H9 (cell line): Measurements from ENCODE around the gene SDK2. TPM values are rescaled to one million over a fixed set of nuclear protein-coding genes. Genes with fewer than 3 reads are reported as not detected.

Experiments used
- DNase-seq: peaks from one replicate; pipeline ENCODE4 v3.0.0-alpha.2; 2017
- H2AFZ ChIP-seq: one replicate; pipeline ENCODE4 v1.6.1; 2013; ENCODE audit warnings: mild to moderate bottlenecking, low read length, control low read depth, moderate library complexity
- H2AK5ac ChIP-seq: 2 replicates; pipeline ENCODE4 v1.6.1; 2013; ENCODE audit warnings: low read length, control low read depth, mixed read lengths; ENCODE audit not compliant: insufficient read length
- H2BK120ac ChIP-seq: one replicate; pipeline ENCODE4 v1.6.1; 2013; ENCODE audit warnings: low read depth, mild to moderate bottlenecking, low read length, control low read depth, inconsistent platforms; ENCODE audit not compliant: poor library complexity, severe bottlenecking
- H2BK12ac ChIP-seq: 2 replicates; pipeline ENCODE4 v1.6.1; 2013; ENCODE audit warnings: low read length, control low read depth, mixed read lengths, low read depth; ENCODE audit not compliant: insufficient read length
- H2BK15ac ChIP-seq: 2 replicates; pipeline ENCODE4 v1.6.1; 2013; ENCODE audit warnings: low read depth, low read length, control low read depth
- H2BK20ac ChIP-seq: one replicate; pipeline ENCODE4 v1.6.1; 2013; ENCODE audit warnings: low read depth, mild to moderate bottlenecking, low read length, control low read depth, inconsistent platforms; ENCODE audit not compliant: poor library complexity, severe bottlenecking
- H2BK5ac ChIP-seq: 2 replicates; pipeline ENCODE4 v1.6.1; 2013; ENCODE audit warnings: low read length, control low read depth, mixed read lengths; ENCODE audit not compliant: insufficient read length
- H3K14ac ChIP-seq: 2 replicates; pipeline ENCODE4 v1.6.1; 2013; ENCODE audit warnings: low read length, control low read depth; ENCODE audit not compliant: insufficient read depth
- H3K18ac ChIP-seq: 2 replicates; pipeline ENCODE4 v1.6.1; 2013; ENCODE audit warnings: low read depth, mild to moderate bottlenecking, mixed read lengths, low read length, control low read depth; ENCODE audit not compliant: insufficient read length
- H3K23ac ChIP-seq: 2 replicates; pipeline ENCODE4 v1.6.1; 2013; ENCODE audit warnings: low read length, control low read depth, mixed read lengths, low read depth; ENCODE audit not compliant: insufficient read length
- H3K23me2 ChIP-seq: 2 replicates; pipeline ENCODE4 v1.6.1; 2013; ENCODE audit warnings: low read depth, mild to moderate bottlenecking, mixed read lengths, low read length, control low read depth; ENCODE audit not compliant: insufficient read length, poor library complexity, severe bottlenecking
- H3K27ac ChIP-seq: 2 replicates; pipeline ENCODE4 v1.5.1; 2013; ENCODE audit warnings: low read length, control low read depth, mixed read lengths, low read depth; ENCODE audit not compliant: insufficient read length
- H3K27me3 ChIP-seq: 2 replicates; pipeline ENCODE4 v1.6.1; 2013; ENCODE audit warnings: low read length, control low read depth, inconsistent platforms; ENCODE audit not compliant: insufficient read depth
- H3K4ac ChIP-seq: 2 replicates; pipeline ENCODE4 v1.6.1; 2013; ENCODE audit warnings: low read depth, mild to moderate bottlenecking, control low read depth, inconsistent platforms, low read length, moderate library complexity
- H3K4me1 ChIP-seq: 2 replicates; pipeline ENCODE4 v1.6.1; 2013; ENCODE audit warnings: low read length, control low read depth, inconsistent platforms; ENCODE audit not compliant: insufficient read depth
- H3K4me2 ChIP-seq: 2 replicates; pipeline ENCODE4 v1.6.1; 2013; ENCODE audit warnings: low read length, control low read depth, mixed read lengths; ENCODE audit not compliant: insufficient read length, insufficient read depth
- H3K56ac ChIP-seq: 2 replicates; pipeline ENCODE4 v1.6.1; 2013; ENCODE audit warnings: low read depth, mild to moderate bottlenecking, mixed read lengths, low read length, control low read depth; ENCODE audit not compliant: insufficient read length
- H3K79me1 ChIP-seq: 2 replicates; pipeline ENCODE4 v1.6.1; 2013; ENCODE audit warnings: low read depth, mild to moderate bottlenecking, moderate library complexity, low read length, control low read depth, inconsistent platforms; ENCODE audit not compliant: insufficient read depth, poor library complexity, severe bottlenecking
- H3K79me2 ChIP-seq: 2 replicates; pipeline ENCODE4 v1.6.1; 2013; ENCODE audit warnings: low read length, control low read depth, inconsistent platforms; ENCODE audit not compliant: insufficient read depth
- H3K9ac ChIP-seq: 2 replicates; pipeline ENCODE4 v1.6.1; 2013; ENCODE audit warnings: low read length, control low read depth, mixed read lengths; ENCODE audit not compliant: insufficient read length; ENCODE audit errors: extremely low read depth
- H3K9me3 ChIP-seq: one replicate; pipeline ENCODE4 v1.6.1; 2013; ENCODE audit warnings: low read depth, low read length, inconsistent platforms; ENCODE audit not compliant: control insufficient read depth
- H3T11ph ChIP-seq: one replicate; pipeline ENCODE4 v1.6.1; 2013; ENCODE audit warnings: mild to moderate bottlenecking, low read length, control low read depth, inconsistent platforms
- H4K20me1 ChIP-seq: one replicate; pipeline ENCODE4 v1.6.1; 2013; ENCODE audit not compliant: control insufficient read depth, insufficient read length, insufficient read depth
- H4K5ac ChIP-seq: 2 replicates; pipeline ENCODE4 v1.6.1; 2013; ENCODE audit warnings: low read depth, mild to moderate bottlenecking, mixed read lengths, low read length, control low read depth; ENCODE audit not compliant: insufficient read length
- H4K8ac ChIP-seq: replicated peaks from 2 replicates; pipeline ENCODE4 v1.6.1; 2013; ENCODE audit warnings: low read length, control low read depth, mixed read lengths, low read depth; ENCODE audit not compliant: insufficient read length
- H4K91ac ChIP-seq: 2 replicates; pipeline ENCODE4 v1.6.1; 2013; ENCODE audit warnings: low read depth, mild to moderate bottlenecking, moderate library complexity, mixed read lengths, low read length, control low read depth; ENCODE audit not compliant: insufficient read length
- H3K27ac Mint-ChIP-seq, 3 experiments: 2 replicates in 2 of 3; 3 replicates in 1 of 3; pipeline ENCODE4 v1.8.0; 2020 to 2021; ENCODE audit warnings: mixed read lengths in 3 of 3, mild to moderate bottlenecking in 1 of 3, moderate library complexity in 1 of 3
- H3K27me3 Mint-ChIP-seq: 2 replicates; pipeline ENCODE4 v1.8.0; 2021; ENCODE audit warnings: low read depth, mild to moderate bottlenecking, moderate library complexity, mixed read lengths
- H3K36me3 Mint-ChIP-seq, 3 experiments: 2 replicates in 2 of 3; 3 replicates in 1 of 3; pipeline ENCODE4 v1.8.0; 2020 to 2021; ENCODE audit warnings: low read depth in 3 of 3, mixed read lengths in 3 of 3; ENCODE audit not compliant: insufficient read depth in 1 of 3
- H3K4me1 Mint-ChIP-seq, 2 experiments: 2 replicates each; pipeline ENCODE4 v1.8.0; 2020; ENCODE audit warnings: mixed read lengths in 2 of 2
- H3K4me3 Mint-ChIP-seq, 2 experiments: 2 replicates in 1 of 2; 3 replicates in 1 of 2; pipeline ENCODE4 v1.8.0; 2020 to 2021; ENCODE audit warnings: mild to moderate bottlenecking in 2 of 2, mixed read lengths in 2 of 2, moderate library complexity in 1 of 2
- H3K9me3 Mint-ChIP-seq, 2 experiments: 2 replicates in 1 of 2; 3 replicates in 1 of 2; pipeline ENCODE4 v1.8.0; 2020; ENCODE audit warnings: mild to moderate bottlenecking in 2 of 2, mixed read lengths in 2 of 2, moderate library complexity in 1 of 2
- CTCF ChIP-seq: fragments of 200-600 bp; sonication (generic); conservative IDR thresholded peaks from 3 replicates; pipeline ENCODE4 v1.8.0; 2021; ENCODE audit warnings: antibody characterized with exemption, mild to moderate bottlenecking
- WGBS: extraction: QIAGEN DNeasy Blood & Tissue Kit; methylation state at CpG from one replicate; pipeline ENCODE4 v1.1.7; 2013; ENCODE audit warnings: missing lambda C conversion rate, low lambda C conversion rate, mixed read lengths; ENCODE audit not compliant: insufficient read length; ENCODE audit errors: extremely low coverage; 5-methylcytosine and 5-hydroxymethylcytosine counted together
- total RNA-seq: library from RNA; stranded (reverse); gene quantifications from 2 replicates; pipeline ENCODE4 v1.2.1, GENCODE V29; 2021

SDK2 gene
- total RNA-seq, 1 experiment from 2014 or later: 9.1 TPM

GRCh38 chr17:73493956-73494926 is 150.0 kb downstream of the SDK2 start:
- Histone ChIP-seq H2AK5ac (no peak overlapping the region), H3K18ac (no peak overlapping the region), H3K4me2 (no peak overlapping the region), H3K9me3 (no peaks in the 10 kb centered on the region), H3K14ac (no peak overlapping the region), H2BK120ac (no peak overlapping the region), H4K5ac (no peak overlapping the region), H3K9ac (no peak overlapping the region), H3K23ac (no peak overlapping the region), H3K27me3 (no peaks in the 10 kb centered on the region), H3T11ph (no peak overlapping the region), H4K91ac (no peak overlapping the region), H3K4me1 (no peaks in the 10 kb centered on the region; the same call in 1 of the 2 replicates), H3K4ac (no peak overlapping the region), H3K23me2 (no peaks in the 10 kb centered on the region), H3K79me1 (no peaks in the 10 kb centered on the region), H2BK20ac (no peak overlapping the region), H3K79me2 (no peaks in the 10 kb centered on the region), H2BK15ac (no peak overlapping the region), H2BK12ac (no peak overlapping the region), H2AFZ (no peak overlapping the region), H3K56ac (no peak overlapping the region), H4K8ac (no peak overlapping the region), H2BK5ac (no peak overlapping the region), H3K27ac (no peak overlapping the region), H4K20me1 (peaks cover 2% of the 10 kb centered on the region)
- Mint-ChIP-seq H3K27ac (no peak overlapping the region), H3K27me3 (peaks cover 3% of the 10 kb centered on the region), H3K36me3 (no peaks in the 10 kb centered on the region), H3K4me3 (no peak overlapping the region), H3K9me3 (no peaks in the 10 kb centered on the region), H3K4me1 (peaks cover 33 to 44% of the 10 kb centered on the region in 2 experiments)
- no peak for TF ChIP-seq CTCF
- no peak for DNase-seq
- no CpG with 5 or more reads among the region's 24 CpGs for WGBS
